ENCODE results near the gene KANSL1L. TPM values are rescaled to one million over a fixed set of nuclear protein-coding genes. Genes with fewer than 3 reads are reported as not detected.
A peak's percentile ranks its signal among the peaks of the same experiment; 100 is the strongest.

The KANSL1L gene
- total RNA-seq, 1 experiment from 2014 or later: 54.0 TPM

GRCh38 chr2:210072922-210073509 lies 98.2 kb downstream of the KANSL1L start:
- no peaks in the 10 kb centered on the region for H3K27me3 Mint-ChIP-seq (ENCODE audit: unreplicated experiment)
- no peak overlapping the region for H3K4me3 Mint-ChIP-seq (ENCODE audit: low read depth, unreplicated experiment)
- CTCF ChIA-PET: interaction anchor here (0.7 to 1.2 kb wide), 4 partner anchors 25 to 318 kb away, joined by 3 to 10 read pairs (median 3); no protein-coding TSS in a partner anchor
- H3K36me3 Mint-ChIP-seq (ENCODE audit: insufficient read depth, unreplicated experiment): no peaks in the 10 kb centered on the region
- BruUV-seq (replicated peaks): no TSS peak
- no peak overlapping the region for H3K27ac Mint-ChIP-seq (ENCODE audit: unreplicated experiment)
- intact Hi-C loops (cut with micrococcal nuclease; ENCODE audit: unreplicated experiment): loop anchor here (1.0 to 2.0 kb wide), 2 partner anchors 96 to 122 kb away; no protein-coding TSS in a partner anchor
- DNase-seq: peak; percentile 7
- no peaks in the 10 kb centered on the region for H3K9me3 Mint-ChIP-seq (ENCODE audit: low read depth, unreplicated experiment)
- TF ChIP-seq CTCF (IDR thresholded peaks at IDR 0.05; ENCODE audit: unreplicated experiment): peak; percentile 53
- H3K4me1 Mint-ChIP-seq (ENCODE audit: low read depth, unreplicated experiment): no peaks in the 10 kb centered on the region

GRCh38 chr2:210072493-210072892 lies 98.7 kb downstream of the KANSL1L start:
- Mint-ChIP-seq H3K4me1 (ENCODE audit: low read depth, unreplicated experiment) (no peaks in the 10 kb centered on the region), H3K27ac (ENCODE audit: unreplicated experiment) (no peak overlapping the region), H3K27me3 (ENCODE audit: unreplicated experiment) (no peaks in the 10 kb centered on the region), H3K4me3 (ENCODE audit: low read depth, unreplicated experiment) (no peak overlapping the region), H3K36me3 (ENCODE audit: insufficient read depth, unreplicated experiment) (no peaks in the 10 kb centered on the region), H3K9me3 (ENCODE audit: low read depth, unreplicated experiment) (no peaks in the 10 kb centered on the region)
- intact Hi-C loops (cut with micrococcal nuclease; ENCODE audit: unreplicated experiment): loop anchor here (2.0 kb wide), 1 partner anchor 96 kb away; no protein-coding TSS in a partner anchor
- BruUV-seq (replicated peaks): no TSS peak
- TF ChIP-seq CTCF (IDR thresholded peaks at IDR 0.05; ENCODE audit: unreplicated experiment): no peak
- DNase-seq: no peak
- CTCF ChIA-PET: interaction anchor here (1.0 to 1.2 kb wide), 3 partner anchors 26 to 126 kb away, joined by 3 to 10 read pairs (median 3); no protein-coding TSS in a partner anchor

- no TSS peak for BruUV-seq (replicated peaks)
- CTCF ChIA-PET: no interaction called here
- H3K36me3 Mint-ChIP-seq (ENCODE audit: insufficient read depth, unreplicated experiment): peaks cover 13% of the 10 kb centered on the region
These were observed 107.9 kb downstream of the KANSL1L start for GRCh38 chr2:210063306-210063705.

GRCh38 chr2:210055825-210056224 lies 115.4 kb downstream of the KANSL1L start:
- H3K27ac Mint-ChIP-seq (ENCODE audit: unreplicated experiment): no peak overlapping the region
- BruUV-seq (replicated peaks): no TSS peak
- no peaks in the 10 kb centered on the region for H3K27me3 Mint-ChIP-seq (ENCODE audit: unreplicated experiment)
- H3K9me3 Mint-ChIP-seq (ENCODE audit: low read depth, unreplicated experiment): peaks cover 3% of the 10 kb centered on the region
- CTCF ChIA-PET: no interaction called here
- TF ChIP-seq CTCF (IDR thresholded peaks at IDR 0.05; ENCODE audit: unreplicated experiment): no peak
- H3K36me3 Mint-ChIP-seq (ENCODE audit: insufficient read depth, unreplicated experiment): peaks cover 46% of the 10 kb centered on the region
- intact Hi-C loops (cut with micrococcal nuclease; ENCODE audit: unreplicated experiment): no loop called here
- H3K4me1 Mint-ChIP-seq (ENCODE audit: low read depth, unreplicated experiment): no peaks in the 10 kb centered on the region
- DNase-seq: no peak
- no peak overlapping the region for H3K4me3 Mint-ChIP-seq (ENCODE audit: low read depth, unreplicated experiment)

More at GRCh38 chr2:210063306-210063705, 107.9 kb downstream of the KANSL1L start:
- intact Hi-C loops (cut with micrococcal nuclease; ENCODE audit: unreplicated experiment): no loop called here
- Mint-ChIP-seq H3K9me3 (ENCODE audit: low read depth, unreplicated experiment) (no peaks in the 10 kb centered on the region), H3K4me3 (ENCODE audit: low read depth, unreplicated experiment) (no peak overlapping the region), H3K4me1 (ENCODE audit: low read depth, unreplicated experiment) (no peaks in the 10 kb centered on the region), H3K27ac (ENCODE audit: unreplicated experiment) (no peak overlapping the region), H3K27me3 (ENCODE audit: unreplicated experiment) (no peaks in the 10 kb centered on the region)
- DNase-seq: no peak
- no peak for TF ChIP-seq CTCF (IDR thresholded peaks at IDR 0.05; ENCODE audit: unreplicated experiment)
